ENCODE measurements around the gene SLFNL1. TPM values are rescaled to one million over a fixed set of nuclear protein-coding genes. Genes with fewer than 3 reads are reported as not detected.

Gene SLFNL1
- total RNA-seq, 1 experiment from 2014 or later: 0.11 TPM

- Histone ChIP-seq H2BK120ac (ENCODE audit: low read depth, low read length, poor library complexity, severe bottlenecking) (no peak overlapping the region), H3K9me3 (ENCODE audit: control insufficient read depth, low read depth, low read length) (no peaks in the 10 kb centered on the region), H2BK12ac (ENCODE audit: insufficient read length, low read depth, low read length) (no peak overlapping the region), H2AFZ (ENCODE audit: low read length) (no peak overlapping the region), H3K14ac (ENCODE audit: insufficient read depth, low read length) (no peak overlapping the region), H3K4me2 (ENCODE audit: insufficient read depth, insufficient read length, low read length) (no peak overlapping the region), H3K23ac (ENCODE audit: insufficient read length, low read depth, low read length) (no peak overlapping the region), H3K23me2 (ENCODE audit: insufficient read length, low read depth, low read length, poor library complexity, severe bottlenecking) (no peaks in the 10 kb centered on the region), H2BK5ac (ENCODE audit: insufficient read length, low read length) (no peak overlapping the region), H3K18ac (ENCODE audit: insufficient read length, low read depth, low read length) (no peak overlapping the region), H4K91ac (ENCODE audit: insufficient read length, low read depth, low read length) (no peak overlapping the region), H4K5ac (ENCODE audit: insufficient read length, low read depth, low read length) (no peak overlapping the region), H3K79me2 (ENCODE audit: insufficient read depth, low read length) (no peaks in the 10 kb centered on the region), H3K4me1 (ENCODE audit: insufficient read depth, low read length) (peaks cover 5% of the 10 kb centered on the region; the same call in 1 of the 2 replicates), H3K9ac (ENCODE audit: extremely low read depth, insufficient read length, low read length) (no peak overlapping the region), H3K4ac (ENCODE audit: low read depth, low read length) (no peak overlapping the region), H3K56ac (ENCODE audit: insufficient read length, low read depth, low read length) (no peak overlapping the region), H3T11ph (ENCODE audit: low read length) (no peak overlapping the region), H4K20me1 (ENCODE audit: control insufficient read depth, insufficient read depth, insufficient read length) (no peaks in the 10 kb centered on the region), H3K79me1 (ENCODE audit: insufficient read depth, low read depth, low read length, poor library complexity, severe bottlenecking) (no peaks in the 10 kb centered on the region), H2BK20ac (ENCODE audit: low read depth, low read length, poor library complexity, severe bottlenecking) (no peak overlapping the region), H2BK15ac (ENCODE audit: low read depth, low read length) (no peak overlapping the region), H2AK5ac (ENCODE audit: insufficient read length, low read length) (no peak overlapping the region), H4K8ac (replicated peaks; ENCODE audit: insufficient read length, low read depth, low read length) (no peak overlapping the region), H3K27me3 (ENCODE audit: insufficient read depth, low read length) (no peaks in the 10 kb centered on the region), H3K27ac (ENCODE audit: insufficient read length, low read depth, low read length) (no peak overlapping the region)
- TF ChIP-seq CTCF (conservative IDR thresholded peaks at IDR 0.05): no peak
- Mint-ChIP-seq H3K4me1 (peaks cover 10 to 18% of the 10 kb centered on the region in 2 experiments), H3K27ac (no peak overlapping the region), H3K4me3 (no peak overlapping the region), H3K36me3 (ENCODE audit: insufficient read depth in 1 of 3, low read depth in 3 of 3) (peaks cover 29 to 46% (median 32%) of the 10 kb centered on the region in 3 experiments), H3K27me3 (ENCODE audit: low read depth) (no peaks in the 10 kb centered on the region; the same call in 1 of the 2 replicates), H3K9me3 (no peaks in the 10 kb centered on the region)
- no peak for DNase-seq
- WGBS (ENCODE audit: extremely low coverage, insufficient read length, low lambda C conversion rate): no CpG with 5 or more reads among the region's 2 CpGs
Measured at GRCh38 chr1:41032147-41032546, 10.6 kb upstream of the SLFNL1 start.

Measured in H9 (cell line).